Retinal pigment epithelial cell (primary cell): ENCODE data around the gene SCN5A.

Experiments
- DNase-seq: peaks from one replicate; pipeline ENCODE4 v3.0.0-alpha.2; 2010; ENCODE audit warnings: low read depth
- H3K4me3 ChIP-seq: 2 replicates; pipeline ENCODE4 v1.5.1; 2011; ENCODE audit warnings: mild to moderate bottlenecking, low read length, control low read depth, moderate library complexity
- TF ChIP-seq, protein P1 (sequence below): conservative IDR thresholded peaks from 2 replicates; pipeline ENCODE4 v1.5.1; 2011; ENCODE audit warnings: low read depth, low read length, control low read depth, inconsistent platforms

SCN5A gene

DNA sequence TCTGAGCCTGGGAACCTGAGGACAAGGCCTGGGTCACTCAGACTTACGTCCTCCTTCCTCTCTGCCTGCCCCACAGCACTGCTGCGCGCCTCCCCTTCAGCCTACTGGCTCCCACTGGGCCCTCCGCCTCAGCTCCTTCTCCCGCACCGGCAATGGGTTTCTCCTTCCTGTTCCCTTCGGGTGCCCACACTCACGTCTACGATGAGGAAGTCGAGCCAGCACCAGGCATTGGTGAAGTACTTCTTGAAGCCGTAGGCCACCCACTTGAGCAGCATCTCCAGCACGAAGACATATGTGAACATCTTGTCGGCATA, 83.3 kb downstream of the SCN5A start:
- no peak for DNase-seq
- TF ChIP-seq, protein P1, sequence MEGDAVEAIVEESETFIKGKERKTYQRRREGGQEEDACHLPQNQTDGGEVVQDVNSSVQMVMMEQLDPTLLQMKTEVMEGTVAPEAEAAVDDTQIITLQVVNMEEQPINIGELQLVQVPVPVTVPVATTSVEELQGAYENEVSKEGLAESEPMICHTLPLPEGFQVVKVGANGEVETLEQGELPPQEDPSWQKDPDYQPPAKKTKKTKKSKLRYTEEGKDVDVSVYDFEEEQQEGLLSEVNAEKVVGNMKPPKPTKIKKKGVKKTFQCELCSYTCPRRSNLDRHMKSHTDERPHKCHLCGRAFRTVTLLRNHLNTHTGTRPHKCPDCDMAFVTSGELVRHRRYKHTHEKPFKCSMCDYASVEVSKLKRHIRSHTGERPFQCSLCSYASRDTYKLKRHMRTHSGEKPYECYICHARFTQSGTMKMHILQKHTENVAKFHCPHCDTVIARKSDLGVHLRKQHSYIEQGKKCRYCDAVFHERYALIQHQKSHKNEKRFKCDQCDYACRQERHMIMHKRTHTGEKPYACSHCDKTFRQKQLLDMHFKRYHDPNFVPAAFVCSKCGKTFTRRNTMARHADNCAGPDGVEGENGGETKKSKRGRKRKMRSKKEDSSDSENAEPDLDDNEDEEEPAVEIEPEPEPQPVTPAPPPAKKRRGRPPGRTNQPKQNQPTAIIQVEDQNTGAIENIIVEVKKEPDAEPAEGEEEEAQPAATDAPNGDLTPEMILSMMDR: no peak
- no peak overlapping the region for H3K4me3 ChIP-seq

DNA sequence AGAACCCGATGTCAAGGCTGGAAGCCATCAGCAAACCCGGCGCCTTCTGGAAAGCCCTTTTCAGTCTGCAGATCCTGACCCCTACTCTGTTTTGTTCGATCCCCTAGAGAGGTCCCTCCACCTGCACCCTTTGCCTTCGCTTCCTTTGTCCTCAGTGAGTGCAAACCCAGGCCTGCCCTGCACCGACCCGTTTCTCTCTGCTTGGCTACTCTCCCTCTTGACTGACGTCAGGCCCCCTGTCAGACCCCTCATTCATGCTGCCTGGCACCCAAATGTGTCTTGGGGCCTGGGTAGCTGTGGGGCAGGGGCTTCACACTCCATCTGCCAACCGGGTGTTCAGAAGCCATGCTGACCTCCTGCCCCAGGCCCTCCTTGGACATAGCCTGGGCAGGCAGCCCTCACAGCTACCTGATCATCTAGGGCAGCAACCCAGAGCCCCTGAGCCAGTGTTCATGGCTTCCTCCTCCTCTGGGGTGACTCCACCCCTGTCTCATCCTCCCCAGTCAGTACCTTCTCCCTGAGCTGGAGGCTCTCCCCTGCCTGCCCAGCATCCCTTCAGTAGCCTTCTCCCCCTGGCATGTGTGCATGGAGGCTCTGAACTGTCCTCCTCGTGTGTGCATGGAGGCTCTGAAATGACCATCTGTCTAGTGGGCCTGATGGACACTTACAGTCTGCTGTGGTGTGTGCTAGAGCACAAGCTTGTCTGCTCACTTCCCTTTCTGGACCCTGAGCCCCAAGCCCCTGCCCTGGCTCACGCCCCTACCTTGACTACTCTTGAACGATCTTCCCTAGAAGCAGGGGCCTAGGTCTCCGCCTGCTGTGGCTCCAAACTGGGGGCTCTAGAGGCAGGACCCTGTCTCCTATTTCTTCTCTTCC, 83.9 kb downstream of the SCN5A start:
- DNase-seq: no peak
- H3K4me3 ChIP-seq: no peak overlapping the region
- TF ChIP-seq, protein P1: no peak

DNA sequence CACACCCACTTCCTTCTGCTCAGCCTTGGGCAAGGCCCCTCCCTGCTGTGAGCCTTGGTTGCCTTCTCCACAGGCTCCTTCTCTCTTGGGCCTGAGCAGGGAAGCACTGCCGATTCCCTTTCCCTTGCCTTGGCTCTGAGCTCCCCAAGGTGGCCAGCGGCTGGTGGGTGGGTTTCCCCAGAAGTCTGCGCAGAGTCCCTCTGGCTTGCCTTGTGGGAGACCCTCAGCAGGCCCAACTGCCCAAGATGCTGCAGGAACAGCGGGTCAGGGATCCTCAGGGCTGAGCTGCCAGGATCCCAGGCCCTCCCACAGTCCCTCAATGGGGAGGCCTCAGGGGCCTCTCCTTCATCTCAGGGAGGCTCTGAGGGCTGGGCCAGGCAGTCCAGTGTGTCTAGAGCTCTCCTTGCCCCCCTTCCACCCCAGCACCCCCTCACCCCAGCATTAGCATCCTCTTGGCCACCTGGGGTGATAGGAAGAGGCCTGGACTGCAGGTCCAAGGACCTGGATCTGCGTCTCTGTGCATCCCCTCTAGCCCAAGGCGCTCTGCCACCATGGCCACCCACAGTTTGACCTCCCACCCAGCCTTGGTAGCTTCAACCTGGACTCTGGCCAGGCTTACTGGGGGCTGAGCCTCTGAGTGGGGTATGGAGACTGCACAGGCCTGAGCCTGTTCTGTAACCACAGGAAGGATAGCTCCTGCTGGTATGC, 84.7 kb downstream of the SCN5A start:
- TF ChIP-seq, protein P1: no peak
- H3K4me3 ChIP-seq: no peak overlapping the region
- DNase-seq: no peak

DNA sequence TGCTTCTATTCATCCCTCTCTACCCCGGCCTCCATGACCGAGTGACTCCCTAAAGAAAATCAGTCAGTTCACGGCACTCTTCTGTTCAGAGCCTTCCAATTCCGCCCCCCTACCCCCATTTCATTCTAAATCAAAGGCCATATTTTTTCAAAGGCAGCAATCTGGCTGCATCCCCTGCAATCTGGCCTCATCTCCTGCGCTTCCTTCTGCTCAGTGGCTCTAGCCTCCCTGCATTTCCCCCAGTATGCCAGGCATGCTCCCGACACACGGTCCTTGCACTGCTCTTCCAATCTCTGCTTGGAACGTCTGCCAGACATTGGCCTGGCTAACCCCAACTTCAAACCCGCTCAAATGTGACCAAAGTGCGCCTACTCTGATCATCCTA, 85.6 kb downstream of the SCN5A start:
- no peak for DNase-seq
- TF ChIP-seq, protein P1: no peak
- no peak overlapping the region for H3K4me3 ChIP-seq

DNA sequence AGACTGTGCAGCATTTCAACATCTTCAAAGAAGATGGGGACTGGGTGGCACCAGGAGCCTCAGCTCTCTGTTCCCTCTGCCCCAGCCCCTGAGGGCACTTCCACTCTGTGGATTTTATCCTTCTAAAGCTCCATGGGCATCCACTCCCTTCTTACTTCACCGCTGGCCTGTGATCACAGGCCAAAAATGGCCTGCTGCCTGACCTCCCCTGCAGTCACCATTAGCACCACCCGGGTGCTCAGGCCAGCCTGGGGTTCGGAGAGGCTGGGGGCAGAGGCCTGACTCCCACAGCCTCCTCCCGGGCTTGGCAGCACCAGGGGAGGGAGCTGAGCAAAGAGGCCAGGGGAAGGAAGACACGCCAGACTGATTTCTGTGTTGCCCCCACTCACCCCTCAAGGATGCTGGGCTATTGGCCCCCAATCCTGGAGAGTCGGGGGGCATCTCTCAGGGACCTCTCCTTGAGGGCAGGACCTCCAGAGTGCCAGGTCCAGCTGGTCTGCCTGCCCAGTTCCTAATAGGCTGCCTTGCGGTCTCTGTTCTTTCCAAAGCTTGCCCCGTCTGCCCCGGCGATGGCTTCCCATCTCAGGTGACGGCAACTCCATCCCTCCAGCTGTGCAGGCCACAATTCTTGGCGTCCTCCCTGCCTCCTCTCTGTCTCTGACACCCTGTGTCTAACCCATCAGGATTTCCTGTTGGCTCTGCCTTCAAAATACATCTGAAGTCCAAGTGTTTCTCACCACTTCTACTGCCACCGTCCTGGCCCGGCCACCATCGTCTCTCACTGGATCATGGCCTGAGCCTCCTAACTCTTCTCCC, 86.2 kb downstream of the SCN5A start:
- H3K4me3 ChIP-seq: no peak overlapping the region
- no peak for DNase-seq
- TF ChIP-seq, protein P1: no peak

DNA sequence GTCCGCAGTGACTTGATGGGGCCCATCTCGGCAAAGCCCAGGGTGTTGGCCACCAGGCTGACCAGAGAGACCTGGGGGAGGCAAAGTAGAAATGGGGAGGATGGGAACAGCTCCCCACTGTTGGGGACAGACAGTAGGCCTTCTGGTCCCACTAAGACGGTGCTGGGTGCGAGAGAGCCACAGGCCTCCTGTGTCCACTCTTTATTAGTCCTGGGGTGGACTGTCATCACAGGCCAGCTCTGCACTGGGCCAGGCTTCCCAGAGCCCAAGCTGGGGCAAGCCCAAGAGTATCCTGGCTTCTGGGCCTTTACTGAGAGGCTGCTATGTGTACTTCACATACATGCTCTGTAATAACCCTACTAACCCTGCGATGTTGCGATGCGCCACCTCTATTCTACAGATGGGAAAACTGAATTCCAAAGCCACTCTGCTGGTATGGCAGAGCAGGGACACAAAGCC, 87.0 kb downstream of the SCN5A start:
- TF ChIP-seq, protein P1: no peak
- no peak overlapping the region for H3K4me3 ChIP-seq
- no peak for DNase-seq
